Measurements from ENCODE around the gene PHKA2.

GRCh38 chrX:18946611-18947010 lies 37.3 kb downstream of the PHKA2 start:
- TF ChIP-seq CTCF (IDR thresholded peaks at IDR 0.05; ENCODE audit: poor library complexity) (no peak), EZH2 (IDR thresholded peaks at IDR 0.05; ENCODE audit: borderline replicate concordance) (no peak), EZH2phosphoT487 (IDR thresholded peaks at IDR 0.05; ENCODE audit: low read depth, severe bottlenecking, unreplicated experiment) (no peak)
